GM12864 (cell line): ENCODE results near the gene FAAP100.

ENCODE experiments used
- DNase-seq: peaks from one replicate; pipeline ENCODE4 v3.0.0-alpha.2; 2011; ENCODE audit warnings: low read depth
- H3K4me3 ChIP-seq: 2 replicates; pipeline ENCODE4 v1.5.1; 2011; ENCODE audit warnings: mild to moderate bottlenecking, low read depth, low read length, control low read depth
- CTCF ChIP-seq: IDR thresholded peaks from 2 replicates; pipeline ENCODE4 v1.5.1; 2011; ENCODE audit warnings: low read depth, mild to moderate bottlenecking, moderate library complexity, low read length, control low read depth, inconsistent platforms; ENCODE audit errors: missing control alignments

Gene FAAP100

GRCh38 chr17:81502471-81503017 is 49.6 kb downstream of the FAAP100 start:
- TF ChIP-seq CTCF, result no peak
- no peak overlapping the region for H3K4me3 ChIP-seq
- DNase-seq, result no peak

GRCh38 chr17:81500047-81500446 is 52.1 kb downstream of the FAAP100 start:
- no peak for DNase-seq
- TF ChIP-seq CTCF, result no peak
- H3K4me3 ChIP-seq, result no peak overlapping the region

- DNase-seq, result no peak
- no peak for TF ChIP-seq CTCF
- no peak overlapping the region for H3K4me3 ChIP-seq
These were observed 52.6 kb downstream of the FAAP100 start for GRCh38 chr17:81499601-81499970.

- no peak for DNase-seq
- H3K4me3 ChIP-seq, result no peak overlapping the region
- TF ChIP-seq CTCF, result no peak
These were observed 53.1 kb downstream of the FAAP100 start for GRCh38 chr17:81498953-81499600.

GRCh38 chr17:81494626-81495377 is 57.4 kb downstream of the FAAP100 start:
- DNase-seq, result no peak
- H3K4me3 ChIP-seq, result no peak overlapping the region
- no peak for TF ChIP-seq CTCF

- no peak for TF ChIP-seq CTCF
- H3K4me3 ChIP-seq, result no peak overlapping the region
- DNase-seq, result no peak
These were observed 58.7 kb downstream of the FAAP100 start for GRCh38 chr17:81493198-81494038.
